ENCODE data around the gene ACSL3.

DNA sequence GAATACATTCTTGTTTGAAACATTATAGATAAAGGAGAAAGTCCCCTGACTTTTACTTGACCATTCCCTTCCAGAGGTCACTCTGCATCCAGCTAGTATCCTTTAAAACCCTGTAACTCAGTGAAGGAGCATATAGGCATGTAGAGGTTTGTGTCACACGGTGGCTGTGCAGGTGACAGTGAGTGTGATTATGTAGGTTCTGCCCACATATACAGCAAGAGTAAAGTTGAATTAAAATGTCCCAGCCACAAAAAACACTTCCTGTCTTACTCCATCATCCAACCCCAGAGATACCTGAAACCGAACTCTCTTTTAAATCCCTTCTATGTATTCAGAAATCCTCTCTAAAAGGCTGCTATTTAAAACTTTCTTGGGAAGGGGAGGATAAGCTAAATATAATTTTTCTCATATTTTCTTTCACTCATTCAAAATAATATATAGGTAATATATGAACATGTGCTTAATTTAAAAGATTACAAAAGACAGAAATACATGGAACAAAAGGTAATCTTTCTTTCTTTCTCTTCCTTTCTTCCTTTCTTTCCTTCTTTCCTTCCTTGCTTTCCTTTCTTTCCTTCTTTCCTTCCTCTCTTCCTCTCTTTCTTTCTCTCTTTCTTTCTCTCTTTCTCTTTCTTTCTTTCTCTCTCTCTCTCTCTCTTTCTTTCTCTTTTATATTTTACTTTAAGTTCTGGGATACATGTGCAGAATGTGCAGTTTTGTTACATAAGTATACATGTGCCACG lies 20.6 kb upstream of the ACSL3 start:
- TF ChIP-seq, protein P1, sequence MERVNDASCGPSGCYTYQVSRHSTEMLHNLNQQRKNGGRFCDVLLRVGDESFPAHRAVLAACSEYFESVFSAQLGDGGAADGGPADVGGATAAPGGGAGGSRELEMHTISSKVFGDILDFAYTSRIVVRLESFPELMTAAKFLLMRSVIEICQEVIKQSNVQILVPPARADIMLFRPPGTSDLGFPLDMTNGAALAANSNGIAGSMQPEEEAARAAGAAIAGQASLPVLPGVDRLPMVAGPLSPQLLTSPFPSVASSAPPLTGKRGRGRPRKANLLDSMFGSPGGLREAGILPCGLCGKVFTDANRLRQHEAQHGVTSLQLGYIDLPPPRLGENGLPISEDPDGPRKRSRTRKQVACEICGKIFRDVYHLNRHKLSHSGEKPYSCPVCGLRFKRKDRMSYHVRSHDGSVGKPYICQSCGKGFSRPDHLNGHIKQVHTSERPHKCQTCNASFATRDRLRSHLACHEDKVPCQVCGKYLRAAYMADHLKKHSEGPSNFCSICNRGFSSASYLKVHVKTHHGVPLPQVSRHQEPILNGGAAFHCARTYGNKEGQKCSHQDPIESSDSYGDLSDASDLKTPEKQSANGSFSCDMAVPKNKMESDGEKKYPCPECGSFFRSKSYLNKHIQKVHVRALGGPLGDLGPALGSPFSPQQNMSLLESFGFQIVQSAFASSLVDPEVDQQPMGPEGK (CRISPR knock-in tag; IDR thresholded peaks at IDR 0.05; ENCODE audit: borderline replicate concordance): no peak
- TF ChIP-seq ZFP30 (CRISPR knock-in tag; IDR thresholded peaks at IDR 0.05) (no peak), ESRRG (CRISPR knock-in tag; IDR thresholded peaks at IDR 0.05) (no peak), ZFP3 (CRISPR knock-in tag; IDR thresholded peaks at IDR 0.05) (no peak), TCF4 (CRISPR knock-in tag; IDR thresholded peaks at IDR 0.05; ENCODE audit: borderline replicate concordance) (no peak), OSR1 (CRISPR knock-in tag; IDR thresholded peaks at IDR 0.05) (no peak), PPARA (CRISPR knock-in tag; IDR thresholded peaks at IDR 0.05; ENCODE audit: borderline replicate concordance) (no peak), RARB (CRISPR knock-in tag; IDR thresholded peaks at IDR 0.05) (no peak), CSDC2 (CRISPR knock-in tag; IDR thresholded peaks at IDR 0.05) (no peak), ZNF70 (CRISPR knock-in tag; IDR thresholded peaks at IDR 0.05) (no peak), TOX (CRISPR knock-in tag; IDR thresholded peaks at IDR 0.05; ENCODE audit: borderline replicate concordance) (no peak)
- TF ChIP-seq, protein P2, sequence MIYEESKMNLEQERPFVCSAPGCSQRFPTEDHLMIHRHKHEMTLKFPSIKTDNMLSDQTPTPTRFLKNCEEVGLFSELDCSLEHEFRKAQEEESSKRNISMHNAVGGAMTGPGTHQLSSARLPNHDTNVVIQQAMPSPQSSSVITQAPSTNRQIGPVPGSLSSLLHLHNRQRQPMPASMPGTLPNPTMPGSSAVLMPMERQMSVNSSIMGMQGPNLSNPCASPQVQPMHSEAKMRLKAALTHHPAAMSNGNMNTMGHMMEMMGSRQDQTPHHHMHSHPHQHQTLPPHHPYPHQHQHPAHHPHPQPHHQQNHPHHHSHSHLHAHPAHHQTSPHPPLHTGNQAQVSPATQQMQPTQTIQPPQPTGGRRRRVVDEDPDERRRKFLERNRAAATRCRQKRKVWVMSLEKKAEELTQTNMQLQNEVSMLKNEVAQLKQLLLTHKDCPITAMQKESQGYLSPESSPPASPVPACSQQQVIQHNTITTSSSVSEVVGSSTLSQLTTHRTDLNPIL (CRISPR knock-in tag; IDR thresholded peaks at IDR 0.05; ENCODE audit: low read depth): no peak
- TF ChIP-seq, protein P3, sequence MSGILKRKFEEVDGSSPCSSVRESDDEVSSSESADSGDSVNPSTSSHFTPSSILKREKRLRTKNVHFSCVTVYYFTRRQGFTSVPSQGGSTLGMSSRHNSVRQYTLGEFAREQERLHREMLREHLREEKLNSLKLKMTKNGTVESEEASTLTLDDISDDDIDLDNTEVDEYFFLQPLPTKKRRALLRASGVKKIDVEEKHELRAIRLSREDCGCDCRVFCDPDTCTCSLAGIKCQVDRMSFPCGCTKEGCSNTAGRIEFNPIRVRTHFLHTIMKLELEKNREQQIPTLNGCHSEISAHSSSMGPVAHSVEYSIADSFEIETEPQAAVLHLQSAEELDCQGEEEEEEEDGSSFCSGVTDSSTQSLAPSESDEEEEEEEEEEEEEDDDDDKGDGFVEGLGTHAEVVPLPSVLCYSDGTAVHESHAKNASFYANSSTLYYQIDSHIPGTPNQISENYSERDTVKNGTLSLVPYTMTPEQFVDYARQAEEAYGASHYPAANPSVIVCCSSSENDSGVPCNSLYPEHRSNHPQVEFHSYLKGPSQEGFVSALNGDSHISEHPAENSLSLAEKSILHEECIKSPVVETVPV (CRISPR knock-in tag; IDR thresholded peaks at IDR 0.05): no peak

Data from SK-N-SH treated with all-trans-retinoic acid at 6 μM for 48 hours (cell line).